Endodermal cell (in vitro differentiated cells): ENCODE measurements around the gene SERPINA5. TPM values are rescaled to one million over a fixed set of nuclear protein-coding genes. Genes with fewer than 3 reads are reported as not detected.

Experiments used
- DNase-seq: peaks from one replicate; pipeline ENCODE4 v3.0.0-alpha.2; 2017
- H3K27ac ChIP-seq: 2 replicates; pipeline ENCODE4 v1.5.1; 2013; ENCODE audit warnings: mild to moderate bottlenecking, low read depth, low read length, moderate library complexity
- H3K27me3 ChIP-seq: 2 replicates; pipeline ENCODE4 v1.6.1; 2013; ENCODE audit warnings: mild to moderate bottlenecking, low read length, moderate library complexity; ENCODE audit not compliant: insufficient read depth, control insufficient read depth, poor library complexity, severe bottlenecking
- H3K36me3 ChIP-seq: 2 replicates; pipeline ENCODE4 v1.7.0; 2013; ENCODE audit warnings: mild to moderate bottlenecking, low read length, moderate library complexity; ENCODE audit not compliant: control insufficient read depth, insufficient read depth
- H3K4me1 ChIP-seq: one replicate; pipeline ENCODE4 v1.7.0; 2013; ENCODE audit warnings: low read length; ENCODE audit not compliant: control insufficient read depth, insufficient read depth
- H3K4me3 ChIP-seq: 2 replicates; pipeline ENCODE4 v1.5.1; 2013; ENCODE audit warnings: mild to moderate bottlenecking, low read length, moderate library complexity
- H3K9ac ChIP-seq: 2 replicates; pipeline ENCODE4 v1.6.1; 2013; ENCODE audit warnings: mild to moderate bottlenecking, low read length, moderate library complexity; ENCODE audit not compliant: poor library complexity, severe bottlenecking; ENCODE audit errors: extremely low read depth
- H3K9me3 ChIP-seq: 2 replicates; pipeline ENCODE4 v1.6.1; 2013; ENCODE audit warnings: mild to moderate bottlenecking, low read length, moderate library complexity; ENCODE audit not compliant: control insufficient read depth
- H3K27ac Mint-ChIP-seq: 2 replicates; pipeline ENCODE4 v1.8.0; 2020; ENCODE audit warnings: mixed read lengths
- H3K27me3 Mint-ChIP-seq: 2 replicates; pipeline ENCODE4 v1.8.0; 2021; ENCODE audit warnings: mild to moderate bottlenecking, mixed read lengths; ENCODE audit not compliant: insufficient read depth
- H3K36me3 Mint-ChIP-seq: 2 replicates; pipeline ENCODE4 v1.8.0; 2020; ENCODE audit warnings: low read depth, mixed read lengths
- H3K4me1 Mint-ChIP-seq: 2 replicates; pipeline ENCODE4 v1.8.0; 2020; ENCODE audit warnings: mixed read lengths
- H3K4me3 Mint-ChIP-seq: 2 replicates; pipeline ENCODE4 v1.8.0; 2020; ENCODE audit warnings: mild to moderate bottlenecking, moderate library complexity, mixed read lengths
- H3K9me3 Mint-ChIP-seq: 2 replicates; pipeline ENCODE4 v1.8.0; 2020; ENCODE audit warnings: mild to moderate bottlenecking, mixed read lengths
- WGBS, 2 experiments: methylation state at CpG; one replicate each; pipeline versions ENCODE4 v1.1.5 to v1.1.7; 2013; ENCODE audit warnings: missing lambda C conversion rate in 2 of 2, mixed read lengths in 1 of 2; ENCODE audit not compliant: insufficient coverage in 1 of 2, insufficient read length in 1 of 2; 5-methylcytosine and 5-hydroxymethylcytosine counted together
- total RNA-seq, 2 donors: library from RNA; stranded (reverse); fragmentation: NEBNext Ultra II Directional in 1 of 2; extraction: Animal tissue kit (Norgen Biotek cat#: 25700) in 1 of 2; gene quantifications; 2 replicates in 1 of 2; 3 replicates in 1 of 2; pipeline ENCODE4 v1.2.1, GENCODE V29; 2021
- TF ChIP-seq, protein P1 (sequence below): fragments of 200-600 bp; sonication (generic); conservative IDR thresholded peaks from 2 replicates; pipeline ENCODE4 v1.5.0; 2021; ENCODE audit warnings: antibody characterized with exemption, mild to moderate bottlenecking

SERPINA5 gene
- total RNA-seq, 2 donors from 2014 or later = 1.5 to 2.8 TPM

DNA sequence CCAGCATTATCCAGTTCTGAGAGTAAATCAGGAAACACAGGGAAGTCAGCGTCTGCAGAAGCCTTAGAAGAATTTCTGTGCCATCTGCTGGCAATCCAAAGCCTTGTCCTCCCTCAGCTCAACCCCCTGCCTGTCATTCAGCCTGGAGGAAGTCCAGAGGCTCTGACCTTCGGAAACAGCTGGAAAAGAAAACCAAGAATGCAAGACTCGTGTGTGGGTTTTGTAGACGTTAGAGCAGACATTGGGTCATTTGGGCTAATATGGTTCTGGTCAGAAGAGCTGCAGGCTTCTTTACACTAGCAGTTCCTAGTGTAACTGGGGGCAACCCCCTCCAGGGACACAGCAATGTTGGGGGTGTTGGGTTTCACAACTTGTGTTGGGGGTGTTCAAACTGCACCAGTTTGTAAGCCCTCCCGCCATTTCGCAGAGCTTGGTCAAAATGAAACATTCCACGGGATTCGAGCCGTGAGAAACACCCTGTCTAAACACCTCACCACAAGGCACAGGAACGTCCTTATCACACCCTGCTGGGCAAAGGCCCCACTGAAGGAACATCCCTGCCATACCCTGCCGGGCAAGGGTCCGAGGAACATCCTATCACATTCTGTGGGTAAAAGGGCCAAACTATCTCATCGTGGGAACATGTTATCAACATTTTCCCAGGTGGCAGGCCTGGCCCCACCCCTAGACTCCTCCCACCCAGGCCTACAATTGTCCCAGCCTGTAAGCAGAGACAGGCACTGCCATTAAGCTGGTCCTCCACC, 41.0 kb upstream of the SERPINA5 start:
- H3K27ac ChIP-seq = no peak overlapping the region
- H3K36me3 ChIP-seq = no peaks in the 10 kb centered on the region
- TF ChIP-seq, protein P1, sequence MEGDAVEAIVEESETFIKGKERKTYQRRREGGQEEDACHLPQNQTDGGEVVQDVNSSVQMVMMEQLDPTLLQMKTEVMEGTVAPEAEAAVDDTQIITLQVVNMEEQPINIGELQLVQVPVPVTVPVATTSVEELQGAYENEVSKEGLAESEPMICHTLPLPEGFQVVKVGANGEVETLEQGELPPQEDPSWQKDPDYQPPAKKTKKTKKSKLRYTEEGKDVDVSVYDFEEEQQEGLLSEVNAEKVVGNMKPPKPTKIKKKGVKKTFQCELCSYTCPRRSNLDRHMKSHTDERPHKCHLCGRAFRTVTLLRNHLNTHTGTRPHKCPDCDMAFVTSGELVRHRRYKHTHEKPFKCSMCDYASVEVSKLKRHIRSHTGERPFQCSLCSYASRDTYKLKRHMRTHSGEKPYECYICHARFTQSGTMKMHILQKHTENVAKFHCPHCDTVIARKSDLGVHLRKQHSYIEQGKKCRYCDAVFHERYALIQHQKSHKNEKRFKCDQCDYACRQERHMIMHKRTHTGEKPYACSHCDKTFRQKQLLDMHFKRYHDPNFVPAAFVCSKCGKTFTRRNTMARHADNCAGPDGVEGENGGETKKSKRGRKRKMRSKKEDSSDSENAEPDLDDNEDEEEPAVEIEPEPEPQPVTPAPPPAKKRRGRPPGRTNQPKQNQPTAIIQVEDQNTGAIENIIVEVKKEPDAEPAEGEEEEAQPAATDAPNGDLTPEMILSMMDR = peak; percentile 29
- H3K4me3 Mint-ChIP-seq = no peak overlapping the region
- no peaks in the 10 kb centered on the region for H3K9me3 Mint-ChIP-seq
- peaks cover 3% of the 10 kb centered on the region for H3K4me1 ChIP-seq
- no peak overlapping the region for H3K9ac ChIP-seq
- H3K27me3 Mint-ChIP-seq = peaks cover 8% of the 10 kb centered on the region
- H3K27ac Mint-ChIP-seq = peak overlapping the region; percentile 73
- DNase-seq = peak; percentile 69
- no peaks in the 10 kb centered on the region for H3K27me3 ChIP-seq
- no peaks in the 10 kb centered on the region for H3K36me3 Mint-ChIP-seq
- 68 to 81% methylated on average over 4 to 13 of the region's 13 CpGs for WGBS, 2 experiments
- H3K4me3 ChIP-seq = no peak overlapping the region
- H3K9me3 ChIP-seq = no peaks in the 10 kb centered on the region
- peaks cover 8% of the 10 kb centered on the region for H3K4me1 Mint-ChIP-seq

- WGBS, 2 experiments = 85 to 93% methylated on average over 9 of the region's 9 CpGs
Measured at GRCh38 chr14:94541234-94541975, 39.8 kb upstream of the SERPINA5 start.

GRCh38 chr14:94542111-94542810, 39.0 kb upstream of the SERPINA5 start:
- Histone ChIP-seq H3K27ac (no peak overlapping the region), H3K4me1 (peaks cover 3% of the 10 kb centered on the region), H3K4me3 (no peak overlapping the region), H3K36me3 (no peaks in the 10 kb centered on the region), H3K27me3 (no peaks in the 10 kb centered on the region), H3K9ac (no peak overlapping the region), H3K9me3 (no peaks in the 10 kb centered on the region)
- 91 to 100% methylated on average over 5 to 12 of the region's 12 CpGs for WGBS, 2 experiments
- Mint-ChIP-seq H3K36me3 (no peaks in the 10 kb centered on the region), H3K4me1 (peaks cover 8% of the 10 kb centered on the region), H3K27me3 (peaks cover 8% of the 10 kb centered on the region), H3K9me3 (no peaks in the 10 kb centered on the region), H3K4me3 (no peak overlapping the region), H3K27ac (no peak overlapping the region)
- DNase-seq = no peak
- TF ChIP-seq, protein P1 = no peak

More at GRCh38 chr14:94541234-94541975, 39.8 kb upstream of the SERPINA5 start:
- no peaks in the 10 kb centered on the region for H3K36me3 Mint-ChIP-seq
- H3K9me3 Mint-ChIP-seq = no peaks in the 10 kb centered on the region
- H3K4me1 Mint-ChIP-seq = peaks cover 8% of the 10 kb centered on the region
- Histone ChIP-seq H3K36me3 (no peaks in the 10 kb centered on the region), H3K9ac (no peak overlapping the region), H3K4me3 (no peak overlapping the region), H3K27ac (no peak overlapping the region), H3K4me1 (peaks cover 3% of the 10 kb centered on the region), H3K9me3 (no peaks in the 10 kb centered on the region), H3K27me3 (no peaks in the 10 kb centered on the region)
- H3K4me3 Mint-ChIP-seq = no peak overlapping the region
- peaks cover 8% of the 10 kb centered on the region for H3K27me3 Mint-ChIP-seq
- H3K27ac Mint-ChIP-seq = no peak overlapping the region
- TF ChIP-seq, protein P1 = no peak
- no peak for DNase-seq
